NCI-H748 (cell line): Measurements from ENCODE around the gene MB.

Source experiments
- DNase-seq: peaks from one replicate; lab custom pipeline; 2025; ENCODE audit not compliant: unreplicated experiment; lab: John Stamatoyannopoulos, UW

The MB gene

GRCh38 chr22:35618427-35619223 lies 1.5 kb upstream of the MB start:
- DNase-seq, result no peak

- no peak for DNase-seq
Measured at GRCh38 chr22:35616043-35616442, 1.1 kb downstream of the MB start.

- no peak for DNase-seq
Measured at GRCh38 chr22:35615156-35615555, 2.0 kb downstream of the MB start.

DNA sequence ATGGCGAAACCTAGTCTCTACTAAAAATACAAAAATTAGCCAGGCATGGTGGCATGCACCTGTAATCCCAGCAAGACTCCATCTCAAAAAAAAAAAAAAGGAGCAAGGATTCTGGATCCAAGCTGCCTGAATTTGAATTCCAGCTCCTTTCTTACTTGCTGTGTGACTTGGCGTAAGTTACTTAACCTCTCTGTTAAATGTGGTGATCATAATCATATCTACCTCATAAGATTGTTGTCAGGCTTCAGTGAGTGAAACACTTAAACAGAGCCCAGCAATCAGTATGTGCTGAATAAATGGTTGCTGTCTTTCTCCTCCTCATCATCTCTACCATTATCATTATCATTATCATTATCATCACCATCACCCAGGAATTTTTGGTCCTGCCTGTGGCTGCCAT lies 2.7 kb downstream of the MB start:
- DNase-seq, result no peak

DNA sequence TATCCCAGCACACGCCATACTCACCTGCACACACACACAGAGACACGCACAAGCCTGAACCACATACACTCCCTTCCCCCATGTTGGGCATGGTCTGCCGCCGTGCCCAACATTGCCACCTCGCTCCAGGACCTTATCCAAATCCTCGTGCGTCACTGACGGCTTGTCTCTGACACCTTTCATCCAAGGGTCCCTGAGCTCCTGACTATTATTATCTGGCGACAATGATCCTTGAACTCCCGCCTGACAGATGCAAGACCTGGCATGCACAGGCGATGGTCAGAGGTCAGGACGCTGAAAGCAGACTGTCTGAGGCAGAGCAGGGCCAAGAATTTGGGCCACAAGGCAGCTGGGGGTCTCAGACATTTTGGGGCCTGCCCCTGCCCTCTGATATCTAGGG lies 4.2 kb downstream of the MB start:
- no peak for DNase-seq

GRCh38 chr22:35611891-35612576 lies 5.1 kb downstream of the MB start:
- DNase-seq, result no peak

- DNase-seq, result no peak
Measured at GRCh38 chr22:35611200-35611890, 5.8 kb downstream of the MB start.

- DNase-seq, result no peak
Measured at GRCh38 chr22:35610741-35611140, 6.4 kb downstream of the MB start.

GRCh38 chr22:35609761-35610160 lies 7.4 kb downstream of the MB start:
- DNase-seq, result no peak

GRCh38 chr22:35609261-35609660 lies 7.9 kb downstream of the MB start:
- DNase-seq, result no peak

GRCh38 chr22:35608088-35608487 lies 9.0 kb downstream of the MB start:
- DNase-seq, result no peak

DNA sequence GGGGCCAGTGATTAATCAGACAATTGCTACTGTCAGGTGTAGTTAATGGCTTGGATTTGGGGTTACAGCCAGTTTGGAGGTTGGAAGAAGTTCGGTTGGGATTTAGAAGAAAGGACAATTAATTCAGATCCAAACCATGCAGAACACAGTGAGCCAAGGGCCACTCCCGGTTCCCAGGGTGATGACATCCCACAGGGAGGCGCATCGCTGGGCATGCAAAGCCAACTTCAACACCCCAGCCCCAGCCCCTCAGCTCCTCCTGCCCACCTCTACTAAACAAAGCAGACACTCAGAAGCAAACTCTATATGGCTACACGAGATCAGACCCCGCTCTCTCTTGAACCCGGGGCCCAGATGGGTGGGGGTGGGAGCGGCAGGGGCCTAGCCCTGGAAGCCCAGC lies 10.2 kb downstream of the MB start:
- DNase-seq, result no peak

DNA sequence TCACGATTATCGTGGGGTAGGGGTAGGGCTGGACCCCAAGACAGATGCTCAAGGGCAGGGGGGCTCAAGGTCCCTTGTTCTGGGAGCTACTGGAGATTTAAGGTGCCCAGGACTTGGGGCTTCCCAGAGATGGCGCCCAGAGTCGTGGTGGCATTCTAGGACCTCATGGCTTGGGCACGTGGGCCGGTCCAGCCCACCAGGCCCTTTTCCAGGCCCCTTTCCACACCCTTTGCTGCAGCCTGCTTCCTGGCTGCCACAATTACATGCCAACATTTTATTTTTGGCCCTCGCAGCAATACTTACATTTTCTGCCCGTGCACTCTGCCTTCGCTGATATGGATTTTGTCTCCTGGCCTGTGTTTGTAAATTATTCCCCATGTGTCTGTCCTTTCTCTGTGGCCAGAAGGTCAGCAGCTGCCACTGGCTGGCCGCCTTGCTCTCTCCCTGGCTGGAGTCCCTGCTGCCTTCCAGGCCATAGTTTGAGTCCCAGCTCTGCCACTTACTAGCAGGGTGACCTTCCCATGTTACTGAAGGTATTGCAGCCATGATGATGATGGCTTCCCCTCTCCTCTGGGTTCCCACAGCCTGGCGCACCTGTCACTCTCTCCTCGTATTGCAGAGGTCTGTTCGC lies 11.2 kb downstream of the MB start:
- no peak for DNase-seq

- no peak for DNase-seq
Measured at GRCh38 chr22:35605369-35605680, 11.8 kb downstream of the MB start.

DNA sequence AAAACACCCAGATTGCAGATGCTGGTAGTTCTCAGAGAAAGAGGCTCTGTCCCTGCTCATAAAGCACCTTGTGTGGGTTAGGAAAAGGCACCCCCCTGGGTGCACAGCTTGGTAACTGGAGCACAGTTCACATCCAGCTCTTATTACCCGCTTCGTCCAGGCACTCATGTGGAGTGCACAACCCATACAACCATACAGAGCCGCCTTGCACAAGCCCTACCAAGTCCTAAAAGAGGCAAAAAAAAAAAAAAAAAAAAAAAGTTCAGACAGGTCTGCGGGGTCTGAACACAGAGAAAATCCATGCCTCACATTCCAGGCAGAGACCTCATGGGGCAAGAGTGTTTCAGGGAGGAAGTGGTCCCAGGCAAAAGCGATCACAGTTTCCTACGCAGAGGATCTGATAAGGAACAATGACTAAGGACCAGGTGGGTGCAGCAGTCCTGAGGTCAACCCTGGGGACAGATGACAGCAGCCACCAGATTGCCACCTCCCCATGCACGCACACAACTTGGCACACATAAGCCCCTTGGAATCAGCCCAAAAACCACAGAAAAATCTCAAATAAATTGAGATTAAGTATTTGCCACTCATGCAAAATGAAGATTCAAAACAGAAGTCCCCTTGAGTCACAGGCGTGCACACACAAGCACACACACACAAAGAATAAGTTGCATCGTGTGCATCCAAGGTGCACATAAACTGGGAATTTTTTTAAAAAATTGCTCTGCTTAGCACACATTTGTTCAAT lies 12.3 kb downstream of the MB start:
- no peak for DNase-seq

- no peak for DNase-seq
Measured at GRCh38 chr22:35601743-35602615, 15.2 kb downstream of the MB start.

DNA sequence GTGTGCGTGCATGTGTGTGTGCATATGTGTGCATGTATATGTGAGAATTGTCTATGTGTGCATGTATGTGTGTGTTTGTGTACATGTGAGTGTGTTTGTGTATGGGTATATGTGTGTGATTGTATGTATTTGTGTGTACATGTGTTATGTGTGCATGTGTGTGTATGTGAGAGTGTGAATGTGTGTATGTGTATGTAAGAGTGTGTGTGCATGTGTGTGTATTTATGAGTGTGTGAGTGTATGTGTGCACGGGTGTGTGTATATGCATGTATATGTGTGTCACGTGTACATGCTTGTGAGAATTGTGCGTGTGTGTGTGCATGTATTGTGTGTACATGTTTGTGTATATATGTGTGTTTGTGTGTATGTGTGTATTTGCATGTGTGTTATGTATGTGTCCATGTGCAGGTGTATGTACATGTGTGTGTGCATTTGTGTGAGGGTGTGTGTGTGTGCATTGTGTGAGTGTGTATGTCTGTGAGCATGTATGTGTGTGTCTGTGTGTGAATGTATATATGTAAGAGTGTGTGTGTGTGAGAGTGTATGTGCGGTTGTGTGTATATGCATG lies 16.0 kb downstream of the MB start:
- no peak for DNase-seq

- DNase-seq, result no peak
Measured at GRCh38 chr22:35600476-35600875, 16.7 kb downstream of the MB start.

GRCh38 chr22:35599364-35599763 lies 17.8 kb downstream of the MB start:
- DNase-seq, result no peak

- no peak for DNase-seq
Measured at GRCh38 chr22:35598396-35598710, 18.8 kb downstream of the MB start.
